ENCODE results near the gene PKP2.

Gene PKP2

GRCh38 chr12:32917094-32917611, 20.6 kb upstream of the PKP2 start:
- Histone ChIP-seq H3K4me2 (ENCODE audit: low read length) (no peak overlapping the region), H2AFZ (ENCODE audit: low read length) (no peak overlapping the region), H3F3A (ENCODE audit: insufficient read depth, low read length) (no peaks in the 10 kb centered on the region), H3K9me2 (ENCODE audit: low read depth, low read length) (no peaks in the 10 kb centered on the region), H3K4me1 (ENCODE audit: insufficient read depth, low read length, severe bottlenecking) (no peaks in the 10 kb centered on the region), H4K20me1 (ENCODE audit: insufficient read depth, low read length) (no peaks in the 10 kb centered on the region), H3K79me2 (ENCODE audit: insufficient read depth, low read length) (no peaks in the 10 kb centered on the region), H3K27me3 (ENCODE audit: insufficient read depth, low read length) (no peaks in the 10 kb centered on the region), H3K27ac (ENCODE audit: low read depth, low read length, poor library complexity, severe bottlenecking) (no peak overlapping the region), H3K36me3 (ENCODE audit: insufficient read depth, low read length) (no peaks in the 10 kb centered on the region), H3K9me3 (ENCODE audit: low read length) (no peaks in the 10 kb centered on the region), H3K9ac (ENCODE audit: low read length) (no peak overlapping the region), H3K4me3 (ENCODE audit: low read depth, low read length, poor library complexity, severe bottlenecking) (no peak overlapping the region)
- TF ChIP-seq CTCF (IDR thresholded peaks at IDR 0.05; ENCODE audit: low read length) (no peak), EZH2 (IDR thresholded peaks at IDR 0.05; ENCODE audit: borderline replicate concordance, low read length) (no peak)

- H3K9ac ChIP-seq (ENCODE audit: low read length) = no peak overlapping the region
- no peak overlapping the region for H2AFZ ChIP-seq (ENCODE audit: low read length)
- H3F3A ChIP-seq (ENCODE audit: insufficient read depth, low read length) = no peaks in the 10 kb centered on the region
- H4K20me1 ChIP-seq (ENCODE audit: insufficient read depth, low read length) = no peaks in the 10 kb centered on the region
- no peaks in the 10 kb centered on the region for H3K9me3 ChIP-seq (ENCODE audit: low read length)
- no peak overlapping the region for H3K4me3 ChIP-seq (ENCODE audit: low read depth, low read length, poor library complexity, severe bottlenecking)
- no peaks in the 10 kb centered on the region for H3K4me1 ChIP-seq (ENCODE audit: insufficient read depth, low read length, severe bottlenecking)
- TF ChIP-seq EZH2 (IDR thresholded peaks at IDR 0.05; ENCODE audit: borderline replicate concordance, low read length) (no peak), CTCF (IDR thresholded peaks at IDR 0.05; ENCODE audit: low read length) (no peak)
- H3K27me3 ChIP-seq (ENCODE audit: insufficient read depth, low read length) = no peaks in the 10 kb centered on the region
- H3K4me2 ChIP-seq (ENCODE audit: low read length) = no peak overlapping the region
- H3K9me2 ChIP-seq (ENCODE audit: low read depth, low read length) = no peaks in the 10 kb centered on the region
- H3K79me2 ChIP-seq (ENCODE audit: insufficient read depth, low read length) = no peaks in the 10 kb centered on the region
- H3K27ac ChIP-seq (ENCODE audit: low read depth, low read length, poor library complexity, severe bottlenecking) = no peak overlapping the region
- no peaks in the 10 kb centered on the region for H3K36me3 ChIP-seq (ENCODE audit: insufficient read depth, low read length)
Measured at GRCh38 chr12:32907898-32908476, 11.4 kb upstream of the PKP2 start.

- no peaks in the 10 kb centered on the region for H3K4me1 ChIP-seq (ENCODE audit: insufficient read depth, low read length, severe bottlenecking)
- no peak overlapping the region for H3K4me2 ChIP-seq (ENCODE audit: low read length)
- no peaks in the 10 kb centered on the region for H3K9me2 ChIP-seq (ENCODE audit: low read depth, low read length)
- no peak overlapping the region for H3K27ac ChIP-seq (ENCODE audit: low read depth, low read length, poor library complexity, severe bottlenecking)
- H3K27me3 ChIP-seq (ENCODE audit: insufficient read depth, low read length) = no peaks in the 10 kb centered on the region
- H3K79me2 ChIP-seq (ENCODE audit: insufficient read depth, low read length) = no peaks in the 10 kb centered on the region
- H3F3A ChIP-seq (ENCODE audit: insufficient read depth, low read length) = no peaks in the 10 kb centered on the region
- H2AFZ ChIP-seq (ENCODE audit: low read length) = no peak overlapping the region
- no peaks in the 10 kb centered on the region for H3K9me3 ChIP-seq (ENCODE audit: low read length)
- no peak for TF ChIP-seq EZH2 (IDR thresholded peaks at IDR 0.05; ENCODE audit: borderline replicate concordance, low read length)
- no peak for TF ChIP-seq CTCF (IDR thresholded peaks at IDR 0.05; ENCODE audit: low read length)
- no peak overlapping the region for H3K4me3 ChIP-seq (ENCODE audit: low read depth, low read length, poor library complexity, severe bottlenecking)
- no peak overlapping the region for H3K9ac ChIP-seq (ENCODE audit: low read length)
- H3K36me3 ChIP-seq (ENCODE audit: insufficient read depth, low read length) = no peaks in the 10 kb centered on the region
- H4K20me1 ChIP-seq (ENCODE audit: insufficient read depth, low read length) = no peaks in the 10 kb centered on the region
Measured at GRCh38 chr12:32907166-32907565, 10.6 kb upstream of the PKP2 start.
